Putamen (tissue), 1 donor: Measurements from ENCODE around the gene TRIP11.
"Not testable (repeated sequence)": the region's sequence is repeated elsewhere in the genome, so short reads cannot be mapped to it uniquely, and the experiment has no call there.

Experiments used
- DNase-seq: peaks from one replicate; pipeline ENCODE4 v3.0.0-alpha.2; 2016; ENCODE audit warnings: low spot score

TRIP11 gene

GRCh38 chr14:92039719-92040430 lies at the start of gene TRIP11:
Gene TRIP11 (minus strand): TSS chr14:92040059. CDS start chr14:92039685, 374 bp downstream.
- DNase-seq = peak; percentile 94

GRCh38 chr14:92088494-92088893 lies 48.6 kb upstream of the TRIP11 start:
- DNase-seq = no peak

- DNase-seq = no peak
Observed at GRCh38 chr14:92074555-92074954, 34.7 kb upstream of the TRIP11 start.

- no peak for DNase-seq
Observed at GRCh38 chr14:92058006-92058917, 18.4 kb upstream of the TRIP11 start.

- no peak for DNase-seq
Observed at GRCh38 chr14:92049781-92050180, 9.9 kb upstream of the TRIP11 start.

- DNase-seq = not testable (repeated sequence)
Observed at GRCh38 chr14:92049221-92049620, 9.4 kb upstream of the TRIP11 start.

GRCh38 chr14:92045904-92046303 lies 6.0 kb upstream of the TRIP11 start:
- DNase-seq = not testable (repeated sequence)

GRCh38 chr14:92041766-92042165 lies 1.9 kb upstream of the TRIP11 start:
- DNase-seq = not testable (repeated sequence)

GRCh38 chr14:92041203-92041602 lies 1.3 kb upstream of the TRIP11 start:
- DNase-seq = no peak

GRCh38 chr14:92040431-92041051 lies 682 bp upstream of the TRIP11 start:
- DNase-seq = peak; percentile 61

GRCh38 chr14:92039063-92039718 lies 668 bp downstream of the TRIP11 start:
- peak; percentile 24 for DNase-seq

GRCh38 chr14:92037989-92038388 lies 1.9 kb downstream of the TRIP11 start:
- no peak for DNase-seq

- DNase-seq = no peak
Observed at GRCh38 chr14:92035890-92036289, 4.0 kb downstream of the TRIP11 start.

- no peak for DNase-seq
Observed at GRCh38 chr14:92033906-92034687, 5.8 kb downstream of the TRIP11 start.

- no peak for DNase-seq
Observed at GRCh38 chr14:92033433-92033832, 6.4 kb downstream of the TRIP11 start.

GRCh38 chr14:92026548-92027190 lies 13.2 kb downstream of the TRIP11 start:
- DNase-seq = no peak

GRCh38 chr14:92022036-92022435 lies 17.8 kb downstream of the TRIP11 start:
- DNase-seq = no peak

GRCh38 chr14:92021523-92021922 lies 18.3 kb downstream of the TRIP11 start:
- DNase-seq = no peak

- DNase-seq = no peak
Observed at GRCh38 chr14:92014040-92014439, 25.8 kb downstream of the TRIP11 start.

- no peak for DNase-seq
Observed at GRCh38 chr14:92012121-92012748, 27.6 kb downstream of the TRIP11 start.
